Adrenal gland (tissue), 5 donors: Measurements from ENCODE around the gene JPH2.

Experiments used
- CTCF ChIP-seq, 6 experiments: fragments of 450-650 bp in 4 of 6; fragments of 200-600 bp in 2 of 6; sonication (generic) in 1 of 6; IDR thresholded peaks; 1 replicate in 5 of 6; 2 replicates in 1 of 6; pipeline versions ENCODE4 v1.5.1 to v1.8.0; 2016 to 2021; ENCODE audit warnings: antibody characterized with exemption in 6 of 6, mild to moderate bottlenecking in 2 of 6, moderate library complexity in 1 of 6
- POLR2A ChIP-seq, 2 donors: fragments of 450-650 bp; IDR thresholded peaks; one replicate each; pipeline ENCODE4 v1.6.1; 2017; ENCODE audit warnings: antibody characterized with exemption in 2 of 2, mild to moderate bottlenecking in 2 of 2, moderate library complexity in 1 of 2
- donor health status: DM: no; HTN: no; CAD: no.

GRCh38 chr20:44159711-44160110, 27.3 kb downstream of the JPH2 start:
- no peak for TF ChIP-seq CTCF (IDR thresholded peaks at IDR 0.05)
- no peak for TF ChIP-seq POLR2A (IDR thresholded peaks at IDR 0.05)
